ENCODE results near the gene RAB14.
A peak's percentile ranks its signal among the peaks of the same experiment; 100 is the strongest.
"Not testable (repeated sequence)": the region's sequence is repeated elsewhere in the genome, so short reads cannot be mapped to it uniquely, and the experiment has no call there.

RAB14 gene

GRCh38 chr9:121189006-121189405, 12.7 kb downstream of the RAB14 start:
- DNase-seq = no peak

- DNase-seq = no peak
Observed at GRCh38 chr9:121187636-121188305, 13.9 kb downstream of the RAB14 start.

DNA sequence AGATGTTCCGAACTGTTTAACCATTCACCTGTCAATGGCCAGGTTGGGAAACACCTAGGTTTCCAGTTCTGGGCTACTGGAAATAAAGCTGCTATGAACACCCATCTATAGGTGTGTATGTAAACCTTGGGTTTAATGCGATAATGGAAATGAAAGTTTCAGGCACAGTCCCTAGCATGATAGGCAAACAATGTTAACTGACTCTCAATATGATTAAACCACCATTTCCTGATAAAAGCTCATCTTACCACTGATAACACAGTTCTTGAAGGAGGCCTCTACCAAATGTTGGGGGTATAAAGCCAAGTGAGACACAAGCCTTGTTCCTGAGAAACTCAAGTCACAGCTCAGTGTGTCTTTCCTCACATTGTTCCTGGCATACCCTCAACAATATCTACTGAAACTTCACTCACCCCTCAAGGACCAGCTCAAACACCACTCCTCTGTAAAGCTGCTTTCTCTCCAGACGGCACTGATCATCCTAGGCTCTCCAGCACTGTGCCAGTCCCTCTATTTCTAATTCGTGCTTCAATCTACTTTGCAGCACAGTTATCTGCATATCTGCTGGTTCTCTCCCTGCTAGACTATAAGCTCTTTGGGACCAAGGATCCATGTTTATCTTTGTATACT, 15.8 kb downstream of the RAB14 start:
- no peak for DNase-seq

DNA sequence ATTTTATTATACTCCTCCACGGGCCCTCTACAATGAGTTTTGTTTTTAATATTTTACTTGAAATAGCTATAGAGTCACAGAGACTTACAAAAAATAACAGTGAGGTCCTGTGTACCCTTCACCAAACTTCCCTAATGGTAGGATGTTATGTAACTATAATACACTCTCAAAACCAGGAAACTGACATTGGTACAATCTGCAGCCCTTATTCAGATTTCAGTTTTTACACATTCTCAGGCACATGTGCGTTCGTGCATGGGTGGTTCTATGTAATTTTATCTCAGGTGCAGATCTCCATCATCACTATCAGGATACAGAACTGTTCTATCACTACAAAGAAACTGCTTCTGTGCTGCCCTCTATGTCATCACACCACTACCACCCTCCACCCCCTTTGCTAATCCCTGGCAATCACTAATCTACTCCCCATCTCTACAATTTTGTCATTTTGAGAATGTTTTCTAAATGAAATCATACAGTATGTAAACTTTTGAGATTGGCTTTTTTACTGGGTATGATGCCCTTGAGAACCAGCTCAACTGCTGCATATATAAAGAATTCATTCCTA, 16.4 kb downstream of the RAB14 start:
- no peak for DNase-seq

GRCh38 chr9:121184463-121184862, 17.2 kb downstream of the RAB14 start:
- DNase-seq = no peak

- no peak for DNase-seq
Observed at GRCh38 chr9:121183666-121184423, 17.8 kb downstream of the RAB14 start.

- no peak for DNase-seq
Observed at GRCh38 chr9:121182989-121183388, 18.7 kb downstream of the RAB14 start.

DNA sequence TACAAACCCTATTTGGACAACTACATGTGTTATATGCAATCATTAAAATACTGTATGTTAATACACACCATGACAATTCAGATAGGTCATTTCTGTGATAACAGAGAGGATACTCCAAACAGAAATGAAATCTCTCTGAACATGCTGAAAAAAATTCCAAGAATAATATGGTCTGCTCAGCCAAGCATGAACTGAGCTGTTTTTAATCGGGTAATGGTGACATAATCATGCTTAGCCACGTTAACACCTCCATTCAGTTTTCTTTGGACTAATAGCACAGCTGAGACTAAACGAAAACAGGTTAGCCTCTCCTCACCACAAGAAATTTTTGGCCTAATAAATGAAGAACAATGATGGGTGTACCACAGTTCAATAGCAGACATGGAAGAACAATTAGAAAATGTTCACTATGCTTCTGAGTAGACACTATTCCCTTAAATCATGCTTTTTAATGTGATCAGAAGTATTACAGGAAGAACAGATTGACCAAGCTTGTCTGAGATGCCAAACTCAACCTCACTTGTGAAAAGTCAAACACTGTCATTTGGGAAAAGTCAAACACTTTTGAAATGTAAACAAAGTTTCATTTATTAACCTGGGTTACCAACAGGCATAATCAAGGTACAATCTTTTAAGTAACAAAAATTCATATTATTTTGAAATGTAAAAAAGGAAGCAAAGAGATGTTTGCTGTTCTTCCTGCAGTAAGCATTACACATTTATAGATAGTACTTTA, 19.4 kb downstream of the RAB14 start:
- DNase-seq = no peak

DNA sequence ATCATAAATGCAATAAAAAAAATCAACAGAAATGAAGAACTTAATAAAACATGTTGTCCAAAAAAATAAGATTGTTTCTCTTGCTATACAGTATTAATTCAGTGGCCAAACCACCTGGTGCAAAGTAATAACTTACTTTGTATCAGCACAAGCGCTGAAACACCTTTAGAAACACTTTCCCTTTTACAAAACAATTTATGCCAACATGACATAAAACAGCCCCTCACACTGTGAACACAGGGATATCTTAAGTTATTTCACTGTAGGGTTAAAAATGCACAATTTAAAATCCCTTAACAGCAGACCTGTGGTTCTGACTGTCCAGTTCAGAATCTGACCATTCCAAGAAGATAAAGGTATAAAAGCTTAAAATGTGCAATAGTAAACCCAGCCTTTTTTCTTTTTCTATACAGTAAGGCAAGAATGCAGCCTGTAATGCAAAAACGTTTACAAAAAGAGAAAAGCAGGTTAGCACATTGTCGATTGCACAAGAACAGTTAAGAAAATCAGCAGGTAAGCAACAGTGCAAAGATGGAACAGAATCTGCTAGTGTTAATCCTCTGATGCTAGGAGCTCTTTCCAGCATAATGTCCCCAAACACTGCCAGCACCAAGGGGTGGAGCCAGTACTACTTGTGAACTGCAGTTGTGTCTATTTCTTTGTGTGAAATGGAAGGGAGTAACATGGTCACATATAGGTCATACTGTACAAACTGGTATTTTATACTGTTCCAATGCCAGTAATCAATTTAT, 21.6 kb downstream of the RAB14 start:
- DNase-seq = no peak

- not testable (repeated sequence) for DNase-seq
Observed at GRCh38 chr9:121179373-121179721, 22.3 kb downstream of the RAB14 start.

- DNase-seq = no peak
Observed at GRCh38 chr9:121178676-121179372, 22.8 kb downstream of the RAB14 start.

- DNase-seq = no peak
Observed at GRCh38 chr9:121173501-121173900, 28.2 kb downstream of the RAB14 start.

- no peak for DNase-seq
Observed at GRCh38 chr9:121172726-121173487, 28.8 kb downstream of the RAB14 start.

DNA sequence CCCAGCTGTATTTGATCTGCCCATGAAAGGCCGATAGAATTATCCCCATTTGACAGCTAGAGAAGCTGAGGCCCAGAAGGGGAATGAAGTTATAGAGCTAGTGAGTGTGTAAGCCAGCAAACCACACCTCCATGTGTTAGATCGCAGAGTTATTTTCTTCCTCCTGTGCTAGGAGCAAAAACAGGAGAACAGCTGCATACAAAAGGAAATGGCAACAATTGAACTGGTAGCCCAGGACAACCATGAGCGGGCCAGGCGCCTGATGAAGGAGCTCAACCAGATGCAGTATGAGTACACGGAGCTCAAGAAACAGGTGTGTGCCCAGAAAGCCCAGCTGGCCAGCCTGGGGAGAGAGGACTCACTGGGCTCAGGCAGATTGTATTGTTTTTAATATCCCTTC, 30.4 kb downstream of the RAB14 start:
- no peak for DNase-seq

DNA sequence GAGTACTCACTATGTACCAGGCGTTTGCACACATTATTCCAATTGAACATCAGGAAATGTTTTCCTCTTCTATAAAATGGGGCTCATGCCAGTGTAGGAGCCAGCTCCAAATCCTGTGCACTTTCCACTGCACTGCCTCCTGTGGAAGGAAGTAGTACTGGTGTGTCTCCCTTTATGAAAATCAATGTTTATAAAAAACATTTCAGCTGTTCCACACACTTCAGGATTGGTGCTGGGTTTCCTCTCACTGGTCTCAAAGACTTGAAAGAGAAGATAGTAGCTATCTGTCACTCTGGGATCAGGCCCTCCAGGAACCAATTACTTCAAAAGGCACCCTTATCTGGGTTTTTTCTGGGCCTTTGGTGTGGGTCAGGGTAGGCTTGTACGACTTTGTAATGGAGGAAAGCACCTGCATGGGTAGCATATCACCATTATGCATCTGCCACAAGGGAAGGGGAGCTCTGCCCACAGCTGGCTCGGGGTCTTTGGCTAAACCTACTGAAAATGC, 32.5 kb downstream of the RAB14 start:
- DNase-seq = no peak

DNA sequence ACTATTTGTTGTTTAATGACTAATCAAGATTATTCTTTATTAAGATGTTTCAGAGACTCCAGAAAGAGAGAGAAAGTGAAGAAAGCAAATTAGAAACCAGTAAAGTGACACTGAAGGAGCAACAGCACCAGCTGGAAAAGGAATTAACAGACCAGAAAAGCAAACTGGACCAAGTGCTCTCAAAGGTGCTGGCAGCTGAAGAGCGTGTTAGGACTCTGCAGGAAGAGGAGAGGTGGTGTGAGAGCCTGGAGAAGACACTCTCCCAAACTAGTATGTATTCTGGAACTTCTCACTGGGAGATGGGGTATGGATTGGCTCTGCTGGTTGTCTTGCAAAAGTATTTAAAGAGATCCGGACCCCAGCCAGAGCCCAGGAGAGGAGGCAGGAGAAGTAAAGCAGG, 33.6 kb downstream of the RAB14 start:
- no peak for DNase-seq

DNA sequence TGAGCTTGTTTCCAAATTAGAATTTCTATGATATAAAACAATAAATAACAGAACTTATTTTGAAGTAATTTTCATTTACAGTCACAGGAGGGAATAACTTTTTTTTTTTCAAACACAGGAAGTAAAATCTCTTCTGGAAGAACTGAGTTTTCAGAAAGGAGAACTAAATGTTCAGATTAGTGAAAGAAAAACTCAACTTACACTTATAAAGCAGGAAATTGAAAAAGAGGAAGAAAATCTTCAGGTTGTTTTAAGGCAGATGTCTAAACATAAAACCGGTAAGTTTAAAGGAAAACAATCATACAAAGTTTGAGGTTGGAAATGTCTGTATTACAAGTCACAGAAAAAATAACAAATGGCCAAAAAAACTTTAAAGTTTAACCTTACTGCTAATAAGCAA, 41.6 kb downstream of the RAB14 start:
- DNase-seq = no peak

DNA sequence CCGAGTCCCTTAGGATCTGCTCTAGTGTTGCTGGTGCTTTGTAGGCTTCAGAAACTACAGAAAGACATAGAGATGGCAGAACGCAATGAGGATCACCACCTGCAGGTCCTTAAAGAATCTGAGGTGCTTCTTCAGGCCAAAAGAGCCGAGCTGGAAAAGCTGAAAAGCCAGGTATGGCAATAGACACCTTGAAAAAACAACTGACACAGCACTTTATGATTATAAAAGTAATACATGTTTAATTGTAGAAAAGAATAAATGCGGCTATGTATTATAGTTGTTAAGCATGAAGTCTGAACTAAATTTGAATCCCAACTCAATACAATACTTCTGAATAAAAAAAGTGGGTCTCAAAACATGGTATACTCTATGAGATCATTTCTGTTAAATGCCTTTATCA, 43.7 kb downstream of the RAB14 start:
- no peak for DNase-seq

- DNase-seq = peak in 1 of 2 experiments; percentile 15
Observed at GRCh38 chr9:121156263-121156731, 45.4 kb downstream of the RAB14 start.

DNA sequence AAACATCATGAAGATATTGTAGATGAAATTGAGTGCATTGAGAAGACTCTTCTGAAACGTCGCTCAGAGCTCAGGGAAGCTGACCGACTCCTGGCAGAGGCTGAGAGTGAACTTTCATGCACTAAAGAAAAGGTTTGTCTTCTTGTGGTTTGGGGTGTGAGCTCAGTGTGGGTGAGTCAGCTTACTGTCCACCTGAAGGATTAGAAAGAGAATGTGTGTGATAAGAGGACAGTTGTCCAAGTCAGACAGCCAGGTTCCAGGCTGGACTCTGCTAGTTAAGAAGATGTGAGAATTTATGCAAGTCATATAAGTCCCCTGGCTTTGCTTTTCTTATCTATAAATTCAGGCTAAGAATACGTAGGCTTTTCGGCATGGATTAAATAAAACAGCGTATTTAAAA, 46.9 kb downstream of the RAB14 start:
- no peak for DNase-seq

DNA sequence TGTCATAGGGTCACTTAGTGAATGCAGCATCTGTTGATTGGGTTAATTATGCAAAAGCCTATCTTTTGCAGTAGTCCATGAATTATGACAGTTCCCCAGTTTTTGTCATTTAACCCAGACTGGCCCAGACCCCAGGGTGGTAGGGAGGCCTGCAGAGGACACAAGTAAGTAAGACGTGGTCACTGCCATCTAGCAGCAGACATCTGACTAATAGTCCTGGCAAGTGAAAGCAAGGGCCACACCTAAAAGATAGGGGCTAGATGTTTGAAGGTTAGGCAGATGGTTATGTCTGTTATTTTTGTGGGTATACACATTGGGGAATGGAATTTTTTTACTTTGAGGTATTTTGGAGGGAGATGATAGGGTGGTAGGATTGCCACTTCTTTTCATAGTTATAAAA, 48.0 kb downstream of the RAB14 start:
- no peak for DNase-seq

Data from stimulated activated CD4-positive, alpha-beta T cell treated with anti-CD3 and anti-CD28 coated beads, Interleukin-4, amount 100 ng/mL, for 4 hours (primary cell).